ENCODE measurements around the gene CLCN4.

DNA sequence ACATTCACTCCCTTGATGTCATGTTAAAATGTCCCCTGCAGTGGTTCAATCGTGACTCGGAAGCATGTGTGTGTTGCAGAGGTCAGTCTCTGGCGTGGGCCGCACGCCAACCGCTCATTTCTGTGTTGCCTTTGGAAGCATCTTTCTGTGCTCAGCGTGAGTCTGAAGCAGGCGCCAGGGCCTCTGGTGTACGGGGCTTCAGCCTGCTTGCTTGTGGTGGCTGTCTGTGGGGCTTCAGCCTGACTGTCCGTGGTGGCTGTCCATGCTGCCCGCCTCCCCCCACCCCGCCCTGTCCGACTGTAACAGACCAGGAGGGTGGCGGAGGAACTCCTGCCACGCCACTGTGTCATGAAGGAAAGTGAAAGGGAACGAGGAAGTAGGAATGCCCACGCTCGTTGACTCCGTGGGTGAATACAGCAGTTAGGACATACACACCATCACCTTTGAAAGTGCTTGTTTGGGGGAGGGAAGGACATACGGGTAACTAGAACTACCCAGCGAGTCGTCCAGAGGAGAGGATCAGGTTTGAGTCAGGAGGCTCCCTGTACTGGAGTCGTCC, 14.7 kb upstream of the CLCN4 start:
- TF ChIP-seq RXRA (IDR thresholded peaks at IDR 0.05; ENCODE audit: borderline replicate concordance, low read depth) = no peak
- TF ChIP-seq POLR2AphosphoS5 (IDR thresholded peaks at IDR 0.05; ENCODE audit: low read depth, low read length) = no peak
- TF ChIP-seq, protein P1, sequence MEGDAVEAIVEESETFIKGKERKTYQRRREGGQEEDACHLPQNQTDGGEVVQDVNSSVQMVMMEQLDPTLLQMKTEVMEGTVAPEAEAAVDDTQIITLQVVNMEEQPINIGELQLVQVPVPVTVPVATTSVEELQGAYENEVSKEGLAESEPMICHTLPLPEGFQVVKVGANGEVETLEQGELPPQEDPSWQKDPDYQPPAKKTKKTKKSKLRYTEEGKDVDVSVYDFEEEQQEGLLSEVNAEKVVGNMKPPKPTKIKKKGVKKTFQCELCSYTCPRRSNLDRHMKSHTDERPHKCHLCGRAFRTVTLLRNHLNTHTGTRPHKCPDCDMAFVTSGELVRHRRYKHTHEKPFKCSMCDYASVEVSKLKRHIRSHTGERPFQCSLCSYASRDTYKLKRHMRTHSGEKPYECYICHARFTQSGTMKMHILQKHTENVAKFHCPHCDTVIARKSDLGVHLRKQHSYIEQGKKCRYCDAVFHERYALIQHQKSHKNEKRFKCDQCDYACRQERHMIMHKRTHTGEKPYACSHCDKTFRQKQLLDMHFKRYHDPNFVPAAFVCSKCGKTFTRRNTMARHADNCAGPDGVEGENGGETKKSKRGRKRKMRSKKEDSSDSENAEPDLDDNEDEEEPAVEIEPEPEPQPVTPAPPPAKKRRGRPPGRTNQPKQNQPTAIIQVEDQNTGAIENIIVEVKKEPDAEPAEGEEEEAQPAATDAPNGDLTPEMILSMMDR (IDR thresholded peaks at IDR 0.05) = no peak
- TF ChIP-seq FOXM1 (IDR thresholded peaks at IDR 0.05; ENCODE audit: low read depth) = no peak
- TF ChIP-seq, protein P2, sequence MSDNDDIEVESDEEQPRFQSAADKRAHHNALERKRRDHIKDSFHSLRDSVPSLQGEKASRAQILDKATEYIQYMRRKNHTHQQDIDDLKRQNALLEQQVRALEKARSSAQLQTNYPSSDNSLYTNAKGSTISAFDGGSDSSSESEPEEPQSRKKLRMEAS (IDR thresholded peaks at IDR 0.05; ENCODE audit: low read depth) = no peak
- TF ChIP-seq EZH2phosphoT487 (IDR thresholded peaks at IDR 0.05; ENCODE audit: borderline replicate concordance, low read depth) = no peak

Measured in SK-N-SH (cell line).